Vagina (tissue), 2 donors: ENCODE results near the gene SPATA16. TPM values are rescaled to one million over a fixed set of nuclear protein-coding genes. Genes with fewer than 3 reads are reported as not detected.
"Not testable (repeated sequence)": the region's sequence is repeated elsewhere in the genome, so short reads cannot be mapped to it uniquely, and the experiment has no call there.

ENCODE experiments used
- DNase-seq, 2 donors: peaks; one replicate each; pipeline ENCODE4 v3.0.0-alpha.2; 2017; ENCODE audit errors: extremely low spot score in 2 of 2
- H3K27ac ChIP-seq: fragments of 200-600 bp; sonication (generic); one replicate; pipeline ENCODE4 v1.5.1; 2019
- H3K27me3 ChIP-seq: fragments of 200-600 bp; sonication (generic); one replicate; pipeline ENCODE4 v1.5.1; 2019
- H3K36me3 ChIP-seq, 2 donors: fragments of 200-600 bp; sonication (generic); one replicate each; pipeline ENCODE4 v1.5.1; 2017 to 2019
- H3K4me1 ChIP-seq: fragments of 200-600 bp; sonication (generic); one replicate; pipeline ENCODE4 v1.5.1; 2019
- H3K4me3 ChIP-seq, 2 donors: fragments of 200-600 bp; sonication (generic); 1 replicate in 1 of 2; 2 replicates in 1 of 2; pipeline ENCODE4 v1.5.1; 2016 to 2019
- H3K9me3 ChIP-seq: fragments of 200-600 bp; sonication (generic); one replicate; pipeline ENCODE4 v1.5.1; 2019
- POLR2A ChIP-seq, 2 donors: fragments of 450-650 bp; IDR thresholded peaks; one replicate each; pipeline ENCODE4 v1.6.1; 2017; ENCODE audit warnings: antibody characterized with exemption in 2 of 2, mild to moderate bottlenecking in 2 of 2, moderate library complexity in 2 of 2
- POLR2AphosphoS5 ChIP-seq, 2 donors: sonication (generic); formaldehyde crosslinking; IDR thresholded peaks; one replicate each; pipeline ENCODE4 v1.9.0; 2017; ENCODE audit warnings: antibody characterized with exemption in 2 of 2, mild to moderate bottlenecking in 2 of 2, low read depth in 1 of 2; ENCODE audit not compliant: insufficient read depth in 1 of 2
- intact Hi-C: fragments of 100-400 bp; cut with DNase I; formaldehyde crosslinking; loops from one replicate; pipeline ENCODE4 v1.15.1; 2023
- total RNA-seq: library from RNA; depleted of rRNA; stranded (reverse); fragments of >200 nt; gene quantifications from one replicate; pipeline ENCODE4 v1.2.3, GENCODE V29; 2016
- TF ChIP-seq, protein P1 (sequence below), 3 experiments: fragments of 450-650 bp in 2 of 3; fragments of 200-600 bp in 1 of 3; sonication (generic) in 1 of 3; IDR thresholded peaks; one replicate each; pipeline ENCODE4 v1.5.1; 2017 to 2019; ENCODE audit warnings: antibody characterized with exemption in 3 of 3, mild to moderate bottlenecking in 2 of 3, moderate library complexity in 2 of 3

SPATA16 gene
- total RNA-seq, 1 donor from 2014 or later = not detected

DNA sequence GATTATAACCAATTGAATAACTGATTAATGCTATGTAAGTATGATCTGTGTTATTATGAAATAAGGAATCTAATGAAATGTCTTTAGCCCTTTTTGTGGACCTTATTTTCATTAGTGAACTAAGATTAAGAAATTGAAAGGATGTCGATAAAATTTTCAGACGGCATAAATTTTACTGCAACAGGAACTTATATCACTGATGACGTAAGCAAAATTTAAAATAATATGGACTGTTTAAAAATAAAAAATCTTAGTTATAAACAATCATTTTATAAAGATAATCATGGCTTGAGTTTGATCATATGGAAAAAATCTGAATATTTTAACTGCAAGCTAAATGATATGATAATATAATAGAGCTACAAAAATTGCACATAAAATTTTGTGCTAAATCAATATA is 112.7 kb downstream of the SPATA16 start:
- H3K36me3 ChIP-seq = no peaks in the 10 kb centered on the region
- no peak for DNase-seq
- no peak overlapping the region for H3K27ac ChIP-seq
- no peak overlapping the region for H3K4me3 ChIP-seq
- no peaks in the 10 kb centered on the region for H3K27me3 ChIP-seq
- H3K9me3 ChIP-seq = no peaks in the 10 kb centered on the region
- H3K4me1 ChIP-seq = no peaks in the 10 kb centered on the region
- intact Hi-C loops = no loop called here
- no peak for TF ChIP-seq POLR2AphosphoS5 (IDR thresholded peaks at IDR 0.05; ENCODE audit: insufficient read depth in 1 of 2, low read depth in 1 of 2)
- TF ChIP-seq, protein P1, sequence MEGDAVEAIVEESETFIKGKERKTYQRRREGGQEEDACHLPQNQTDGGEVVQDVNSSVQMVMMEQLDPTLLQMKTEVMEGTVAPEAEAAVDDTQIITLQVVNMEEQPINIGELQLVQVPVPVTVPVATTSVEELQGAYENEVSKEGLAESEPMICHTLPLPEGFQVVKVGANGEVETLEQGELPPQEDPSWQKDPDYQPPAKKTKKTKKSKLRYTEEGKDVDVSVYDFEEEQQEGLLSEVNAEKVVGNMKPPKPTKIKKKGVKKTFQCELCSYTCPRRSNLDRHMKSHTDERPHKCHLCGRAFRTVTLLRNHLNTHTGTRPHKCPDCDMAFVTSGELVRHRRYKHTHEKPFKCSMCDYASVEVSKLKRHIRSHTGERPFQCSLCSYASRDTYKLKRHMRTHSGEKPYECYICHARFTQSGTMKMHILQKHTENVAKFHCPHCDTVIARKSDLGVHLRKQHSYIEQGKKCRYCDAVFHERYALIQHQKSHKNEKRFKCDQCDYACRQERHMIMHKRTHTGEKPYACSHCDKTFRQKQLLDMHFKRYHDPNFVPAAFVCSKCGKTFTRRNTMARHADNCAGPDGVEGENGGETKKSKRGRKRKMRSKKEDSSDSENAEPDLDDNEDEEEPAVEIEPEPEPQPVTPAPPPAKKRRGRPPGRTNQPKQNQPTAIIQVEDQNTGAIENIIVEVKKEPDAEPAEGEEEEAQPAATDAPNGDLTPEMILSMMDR (IDR thresholded peaks at IDR 0.05) = no peak
- TF ChIP-seq POLR2A (IDR thresholded peaks at IDR 0.05) = no peak

DNA sequence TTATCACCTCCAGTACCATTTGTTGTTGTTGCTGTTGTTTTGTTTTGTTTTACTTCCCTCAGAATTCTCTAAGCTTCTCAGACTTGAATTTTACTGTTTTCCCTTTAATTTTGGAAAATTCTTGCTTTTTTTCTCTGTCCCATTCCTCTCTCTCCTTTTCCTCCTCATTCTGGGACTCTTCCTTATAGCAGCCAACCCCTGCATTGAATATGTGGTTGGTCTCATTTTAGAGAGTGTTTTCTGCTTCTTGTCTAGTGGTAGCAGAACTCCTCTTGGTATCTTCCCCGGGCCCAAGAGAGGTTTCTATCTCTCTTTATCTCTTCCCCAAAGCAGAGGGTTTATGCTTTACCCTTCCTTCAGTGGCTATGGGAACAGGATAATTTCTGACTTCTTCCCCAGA is 113.6 kb downstream of the SPATA16 start:
- DNase-seq = no peak
- intact Hi-C loops = no loop called here
- no peak overlapping the region for H3K27ac ChIP-seq
- H3K27me3 ChIP-seq = no peaks in the 10 kb centered on the region
- no peaks in the 10 kb centered on the region for H3K4me1 ChIP-seq
- H3K9me3 ChIP-seq = no peaks in the 10 kb centered on the region
- TF ChIP-seq POLR2AphosphoS5 (IDR thresholded peaks at IDR 0.05; ENCODE audit: insufficient read depth in 1 of 2, low read depth in 1 of 2) (no peak), POLR2A (IDR thresholded peaks at IDR 0.05) (no peak)
- TF ChIP-seq, protein P1 (IDR thresholded peaks at IDR 0.05) = no peak
- H3K36me3 ChIP-seq = no peaks in the 10 kb centered on the region
- H3K4me3 ChIP-seq = no peak overlapping the region

DNA sequence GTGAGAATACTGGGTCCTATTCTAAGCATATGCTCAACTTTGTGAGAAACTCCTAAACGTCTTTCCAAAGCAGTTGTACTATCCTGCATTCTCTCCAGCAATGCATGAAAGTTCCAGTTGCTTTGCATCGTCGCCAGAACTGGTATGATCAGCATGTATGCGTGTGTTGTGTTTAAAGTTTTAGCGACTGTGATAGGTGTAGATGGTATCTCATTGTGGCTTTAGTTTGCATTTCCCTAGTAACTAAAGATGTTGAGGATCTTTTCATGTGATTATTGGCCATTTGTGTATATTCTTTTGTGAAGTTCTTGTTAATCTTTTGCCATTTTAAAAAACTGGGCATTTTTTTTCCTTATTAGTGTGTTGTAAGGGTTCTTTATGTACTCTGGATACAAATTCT is 115.1 kb downstream of the SPATA16 start:
- no peak for DNase-seq
- no peak overlapping the region for H3K4me3 ChIP-seq
- H3K27ac ChIP-seq = no peak overlapping the region
- H3K36me3 ChIP-seq = no peaks in the 10 kb centered on the region
- intact Hi-C loops = no loop called here
- no peak for TF ChIP-seq POLR2AphosphoS5 (IDR thresholded peaks at IDR 0.05; ENCODE audit: insufficient read depth in 1 of 2, low read depth in 1 of 2)
- TF ChIP-seq POLR2A (IDR thresholded peaks at IDR 0.05) = no peak
- TF ChIP-seq, protein P1 (IDR thresholded peaks at IDR 0.05) = no peak
- no peaks in the 10 kb centered on the region for H3K9me3 ChIP-seq
- no peaks in the 10 kb centered on the region for H3K4me1 ChIP-seq
- no peaks in the 10 kb centered on the region for H3K27me3 ChIP-seq

DNA sequence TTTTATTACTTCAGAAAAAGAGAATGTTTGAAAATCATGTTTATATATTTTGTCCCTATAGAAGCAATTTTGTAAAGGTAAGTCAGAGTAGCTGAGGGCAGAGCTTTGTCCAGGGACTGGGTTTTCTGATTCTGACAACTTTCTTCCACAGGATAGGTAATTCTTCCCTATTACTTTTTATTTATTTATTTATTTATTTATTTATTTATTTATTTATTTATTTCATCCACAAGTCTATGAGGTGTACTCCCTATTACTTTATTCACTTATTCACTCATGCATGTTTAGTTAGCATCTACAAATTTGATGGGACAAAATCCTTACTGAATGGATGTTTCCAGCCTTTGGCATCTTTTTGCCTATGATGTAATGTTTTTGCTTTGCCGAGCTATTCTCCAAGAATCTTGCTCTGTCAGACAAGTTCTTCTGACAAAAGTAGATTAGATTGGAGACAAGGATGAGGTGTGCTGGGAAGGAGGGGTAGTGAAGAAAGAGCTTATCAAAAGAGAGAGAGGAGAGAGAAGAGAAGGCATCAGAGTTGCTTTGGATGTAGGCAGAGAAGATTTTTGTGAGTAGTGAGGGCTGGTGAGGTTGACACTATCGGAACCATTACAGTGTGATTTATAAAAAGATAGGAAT is 119.4 kb downstream of the SPATA16 start:
- DNase-seq = no peak
- no peak overlapping the region for H3K27ac ChIP-seq
- intact Hi-C loops = no loop called here
- H3K27me3 ChIP-seq = no peaks in the 10 kb centered on the region
- TF ChIP-seq, protein P1 (IDR thresholded peaks at IDR 0.05) = no peak
- TF ChIP-seq POLR2A (IDR thresholded peaks at IDR 0.05) (no peak), POLR2AphosphoS5 (IDR thresholded peaks at IDR 0.05; ENCODE audit: insufficient read depth in 1 of 2, low read depth in 1 of 2) (no peak)
- H3K4me1 ChIP-seq = no peaks in the 10 kb centered on the region
- H3K36me3 ChIP-seq = no peaks in the 10 kb centered on the region
- no peak overlapping the region for H3K4me3 ChIP-seq
- no peaks in the 10 kb centered on the region for H3K9me3 ChIP-seq

DNA sequence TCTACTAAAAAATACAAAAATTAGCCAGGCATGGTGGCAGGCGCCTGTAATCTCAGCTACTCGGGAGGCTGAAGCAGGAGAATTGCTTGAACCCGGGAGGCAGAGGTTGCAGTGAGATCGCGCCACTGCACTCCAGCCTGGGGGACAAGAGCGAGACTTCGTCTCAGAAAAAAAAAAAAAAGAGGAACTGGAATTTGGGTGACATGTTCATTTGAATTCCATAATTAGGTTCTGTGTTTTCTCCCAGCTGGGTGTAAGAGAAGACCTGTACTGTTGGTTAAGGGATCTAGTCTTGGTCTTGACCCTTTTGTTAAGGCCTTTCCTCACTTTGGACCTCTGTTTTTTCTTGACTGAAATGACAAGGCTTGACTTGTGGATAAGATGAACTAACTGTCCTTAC is 120.9 kb downstream of the SPATA16 start:
- intact Hi-C loops, H3K36me3 ChIP-seq, H3K4me3 ChIP-seq, H3K4me1 ChIP-seq, H3K9me3 ChIP-seq, DNase-seq, H3K27me3 ChIP-seq, H3K27ac ChIP-seq: not testable (repeated sequence)
